HEK293 (cell line): ENCODE results near the gene KLF7.

Experiments used
- CTCF ChIP-seq: fragments of 450-650 bp; formaldehyde crosslinking; IDR thresholded peaks from 2 replicates; pipeline ENCODE4 v1.5.1; 2016; ENCODE audit warnings: missing biosample characterization, missing genetic modification characterization
- HOXA7 ChIP-seq: sonication (generic); formaldehyde crosslinking; IDR thresholded peaks from 2 replicates; pipeline ENCODE4 v1.8.1; 2022; ENCODE audit warnings: missing genetic modification reagents, borderline replicate concordance
- IKZF3 ChIP-seq: fragments of 450-650 bp; IDR thresholded peaks from 2 replicates; pipeline ENCODE4 v1.5.0; 2018; ENCODE audit warnings: missing biosample characterization, mild to moderate bottlenecking, missing genetic modification characterization, moderate library complexity
- ZNF121 ChIP-seq: fragments of 450-650 bp; formaldehyde crosslinking; IDR thresholded peaks from 2 replicates; pipeline ENCODE4 v1.5.1; 2016; ENCODE audit warnings: missing biosample characterization, missing genetic modification characterization
- ZNF18 ChIP-seq: fragments of 450-650 bp; formaldehyde crosslinking; IDR thresholded peaks from 2 replicates; pipeline ENCODE4 v1.5.1; 2016; ENCODE audit warnings: missing biosample characterization, missing genetic modification characterization
- ZNF488 ChIP-seq: fragments of 450-650 bp; formaldehyde crosslinking; IDR thresholded peaks from 2 replicates; pipeline ENCODE4 v1.5.1; 2016; ENCODE audit warnings: missing biosample characterization, missing genetic modification characterization
- ZSCAN5A ChIP-seq: fragments of 450-650 bp; formaldehyde crosslinking; IDR thresholded peaks from 2 replicates; pipeline ENCODE4 v1.5.1; 2016; ENCODE audit warnings: missing biosample characterization, missing genetic modification characterization

GRCh38 chr2:207051385-207051965 is 114.3 kb downstream of the KLF7 start:
- TF ChIP-seq IKZF3 (tag by site-specific recombination), result no peak
- TF ChIP-seq ZNF121 (tag by site-specific recombination), result no peak
- TF ChIP-seq HOXA7 (CRISPR knock-in tag), result no peak
- TF ChIP-seq CTCF (tag by site-specific recombination), result no peak
- TF ChIP-seq ZSCAN5A (tag by site-specific recombination), result no peak
- TF ChIP-seq ZNF18 (tag by site-specific recombination), result no peak
- no peak for TF ChIP-seq ZNF488
